Activated CD8-positive, alpha-beta T cell treated with anti-CD3 and anti-CD28 coated beads for 36 hours (primary cell): ENCODE measurements around the gene CHMP4A. TPM values are rescaled to one million over a fixed set of nuclear protein-coding genes. Genes with fewer than 3 reads are reported as not detected.

Source experiments
- ATAC-seq: fragments of 200-7000 bp; cut with Tn5 transposase; one replicate; pipeline ENCODE4 v1.10.0; 2021; ENCODE audit warnings: mild to moderate bottlenecking, moderate library complexity
- CTCF ChIA-PET: fragments of 350-600 bp; sonication (Branson Sonifier 250); formaldehyde crosslinking; loops from one replicate; lab custom pipeline; 2021; ENCODE audit warnings: antibody characterized with exemption; lab: Charles Lee
- POLR2A ChIA-PET: fragments of 350-600 bp; sonication (Branson Sonifier 250); formaldehyde crosslinking; loops from one replicate; lab custom pipeline; 2021; ENCODE audit warnings: antibody characterized with exemption; lab: Charles Lee
- DNase-seq: peaks from one replicate; pipeline ENCODE4 v3.0.0-alpha.2; 2020
- H3K27ac Mint-ChIP-seq: one replicate; pipeline ENCODE4 v1.8.0; 2021; ENCODE audit warnings: mild to moderate bottlenecking, mixed read lengths
- H3K27me3 Mint-ChIP-seq: one replicate; pipeline ENCODE4 v1.8.0; 2021; ENCODE audit warnings: mixed read lengths
- H3K36me3 Mint-ChIP-seq: one replicate; pipeline ENCODE4 v1.8.0; 2021; ENCODE audit warnings: low read depth, mixed read lengths
- H3K4me1 Mint-ChIP-seq: one replicate; pipeline ENCODE4 v1.8.0; 2021; ENCODE audit warnings: low read depth, mixed read lengths
- H3K4me3 Mint-ChIP-seq: one replicate; pipeline ENCODE4 v1.8.0; 2021; ENCODE audit warnings: mild to moderate bottlenecking, moderate library complexity, mixed read lengths
- H3K9me3 Mint-ChIP-seq: one replicate; pipeline ENCODE4 v1.8.0; 2021; ENCODE audit warnings: mixed read lengths
- intact Hi-C: fragments of 100-400 bp; cut with micrococcal nuclease; formaldehyde crosslinking; loops from one replicate; pipeline ENCODE4 v1.10.0; 2022
- total RNA-seq, 2 experiments: library from RNA; stranded (reverse); gene quantifications; one replicate each; pipeline ENCODE4 v1.2.3, GENCODE V29; 2021
- TF ChIP-seq, protein P1 (sequence below): fragments of 200-600 bp; IDR thresholded peaks from one replicate; pipeline ENCODE4 v1.8.0; 2022; ENCODE audit warnings: antibody characterized with exemption, mild to moderate bottlenecking

The CHMP4A gene
- total RNA-seq, 2 experiments from 2014 or later, result 55.6 to 61.8 TPM

DNA sequence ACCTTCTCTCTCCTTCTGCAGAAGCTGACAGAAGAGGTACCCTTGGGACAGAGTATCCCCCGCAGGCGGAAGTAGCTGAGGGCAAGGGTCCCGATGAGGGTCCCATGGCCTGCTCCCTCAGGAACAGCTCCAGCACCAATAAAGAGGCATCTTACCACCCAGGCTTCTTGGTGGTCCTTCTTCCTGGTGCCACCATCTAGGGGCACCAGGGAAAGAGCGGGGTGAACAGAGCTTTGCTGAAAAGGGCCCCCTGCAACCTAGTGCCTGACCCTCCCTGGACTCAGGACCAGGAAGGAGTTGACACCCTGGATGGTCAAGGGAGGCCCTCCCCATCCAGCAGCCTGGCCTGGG, 52.8 kb downstream of the CHMP4A start:
- H3K27ac Mint-ChIP-seq, result peak overlapping the region; percentile 99
- no peaks in the 10 kb centered on the region for H3K27me3 Mint-ChIP-seq
- POLR2A ChIA-PET, result interaction anchor here (0.5 to 7.3 kb wide), 22 partner anchors 12 to 269 kb away, joined by 3 to 178 read pairs (median 12); partner anchors contain the start of genes CBLN3, CHMP4A, DCAF11 and EMC9
- ATAC-seq (no peak), DNase-seq (no peak)
- CTCF ChIA-PET, result interaction anchor here (0.6 to 5.0 kb wide), 35 partner anchors 9 to 271 kb away, joined by 3 to 91 read pairs (median 6); partner anchors contain the start of genes CIDEB, DCAF11, DHRS1 and NOP9
- intact Hi-C loops, result no loop called here
- H3K4me1 Mint-ChIP-seq, result peaks cover 39% of the 10 kb centered on the region
- TF ChIP-seq, protein P1, sequence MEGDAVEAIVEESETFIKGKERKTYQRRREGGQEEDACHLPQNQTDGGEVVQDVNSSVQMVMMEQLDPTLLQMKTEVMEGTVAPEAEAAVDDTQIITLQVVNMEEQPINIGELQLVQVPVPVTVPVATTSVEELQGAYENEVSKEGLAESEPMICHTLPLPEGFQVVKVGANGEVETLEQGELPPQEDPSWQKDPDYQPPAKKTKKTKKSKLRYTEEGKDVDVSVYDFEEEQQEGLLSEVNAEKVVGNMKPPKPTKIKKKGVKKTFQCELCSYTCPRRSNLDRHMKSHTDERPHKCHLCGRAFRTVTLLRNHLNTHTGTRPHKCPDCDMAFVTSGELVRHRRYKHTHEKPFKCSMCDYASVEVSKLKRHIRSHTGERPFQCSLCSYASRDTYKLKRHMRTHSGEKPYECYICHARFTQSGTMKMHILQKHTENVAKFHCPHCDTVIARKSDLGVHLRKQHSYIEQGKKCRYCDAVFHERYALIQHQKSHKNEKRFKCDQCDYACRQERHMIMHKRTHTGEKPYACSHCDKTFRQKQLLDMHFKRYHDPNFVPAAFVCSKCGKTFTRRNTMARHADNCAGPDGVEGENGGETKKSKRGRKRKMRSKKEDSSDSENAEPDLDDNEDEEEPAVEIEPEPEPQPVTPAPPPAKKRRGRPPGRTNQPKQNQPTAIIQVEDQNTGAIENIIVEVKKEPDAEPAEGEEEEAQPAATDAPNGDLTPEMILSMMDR, result no peak
- peak overlapping the region; percentile 91 for H3K4me3 Mint-ChIP-seq
- peaks cover 67% of the 10 kb centered on the region for H3K36me3 Mint-ChIP-seq
- H3K9me3 Mint-ChIP-seq, result no peaks in the 10 kb centered on the region

DNA sequence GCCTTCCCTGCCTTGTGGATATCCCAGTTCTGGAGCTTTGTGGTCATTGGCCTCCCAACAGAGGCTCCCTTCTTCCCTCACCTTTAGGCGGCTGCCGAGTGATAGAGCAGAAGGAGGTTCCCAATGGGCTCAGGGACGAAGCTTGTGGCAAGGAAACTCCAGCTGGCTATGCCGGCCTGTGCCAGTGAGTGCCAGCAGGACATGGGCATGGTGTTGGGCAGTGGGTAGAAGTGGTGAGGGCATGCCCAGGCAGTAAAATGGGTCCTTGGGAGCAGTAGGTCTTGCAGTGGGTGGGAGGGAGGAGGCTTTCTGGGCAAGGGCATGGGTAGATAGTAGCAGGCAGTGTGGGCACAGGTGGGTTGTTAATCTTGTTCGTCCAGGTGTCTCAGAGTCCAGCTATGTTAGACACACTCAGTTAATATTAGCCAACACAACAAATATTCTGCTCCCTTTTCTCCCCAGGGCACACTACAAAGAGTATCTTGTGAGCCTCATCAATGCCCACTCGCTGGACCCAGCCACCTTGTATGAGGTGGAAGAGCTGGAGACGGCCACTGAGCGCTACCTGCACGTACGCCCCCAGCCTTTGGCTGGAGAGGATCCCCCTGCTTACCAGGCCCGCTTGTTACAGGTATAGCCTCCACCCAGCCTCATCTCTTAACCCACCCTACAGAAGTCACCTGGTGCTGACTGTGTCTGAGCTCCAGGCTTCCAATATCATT, 53.4 kb downstream of the CHMP4A start:
- Mint-ChIP-seq H3K4me3 (no peak overlapping the region), H3K27me3 (no peaks in the 10 kb centered on the region), H3K36me3 (peaks cover 67% of the 10 kb centered on the region), H3K4me1 (peaks cover 37% of the 10 kb centered on the region), H3K27ac (peak overlapping the region; percentile 99), H3K9me3 (no peaks in the 10 kb centered on the region)
- intact Hi-C loops, result no loop called here
- TF ChIP-seq, protein P1, result no peak
- ChIA-PET POLR2A (interaction anchor here (0.7 to 7.3 kb wide), 22 partner anchors 12 to 270 kb away, joined by 3 to 178 read pairs (median 12); partner anchors contain the start of genes CBLN3, CHMP4A, DCAF11 and EMC9), CTCF (interaction anchor here (0.9 to 5.0 kb wide), 23 partner anchors 10 to 148 kb away, joined by 3 to 91 read pairs (median 8); partner anchors contain the start of genes CIDEB, DCAF11, NRL and PCK2)
- ATAC-seq (no peak), DNase-seq (no peak)

Other genes starting within 250 kb of the CHMP4A start
- 10 to 100 TPM; 20.8 to 24.3 TPM for gene DHRS4L2, start 224.6 kb downstream of the CHMP4A start, total RNA-seq
- under 1 TPM; 0.63 to 0.83 TPM for gene CARMIL3, start 161.5 kb downstream of the CHMP4A start, total RNA-seq
- gene CPNE6, start 141.9 kb downstream of the CHMP4A start, total RNA-seq, result not detected
- 10 to 100 TPM; 90.3 to 93.1 TPM for gene PCK2, start 119.2 kb downstream of the CHMP4A start, total RNA-seq
- 10 to 100 TPM; 59.9 to 63.9 TPM for gene DCAF11, start 98.7 kb downstream of the CHMP4A start, total RNA-seq
- 1 to 10 TPM; 1.8 to 2.5 TPM for gene NRL, start 98.5 kb downstream of the CHMP4A start, total RNA-seq
- gene FITM1, start 82.8 kb downstream of the CHMP4A start, total RNA-seq, result under 1 TPM; 0.56 to 0.69 TPM
- 100 to 1,000 TPM; 451 to 460 TPM for gene PSME1, start 77.3 kb downstream of the CHMP4A start, total RNA-seq
- 10 to 100 TPM; 39.0 to 39.9 TPM for gene EMC9, start 71.9 kb downstream of the CHMP4A start, total RNA-seq
- 100 to 1,000 TPM; 440 TPM for gene PSME2, start 66.9 kb downstream of the CHMP4A start, total RNA-seq
- 10 to 100 TPM; 71.6 to 75.0 TPM for gene RNF31, start 66.0 kb downstream of the CHMP4A start, total RNA-seq
- gene IRF9, start 52.2 kb downstream of the CHMP4A start, total RNA-seq, result 100 to 1,000 TPM; 112 to 118 TPM
- gene REC8, start 41.4 kb downstream of the CHMP4A start, total RNA-seq, result 10 to 100 TPM; 25.0 to 32.9 TPM
- gene IPO4, start 24.7 kb downstream of the CHMP4A start, total RNA-seq, result 100 to 1,000 TPM in 1 of 2 experiments, 10 to 100 TPM in 1; 98.4 to 102 TPM
- gene TM9SF1, start 18.0 kb downstream of the CHMP4A start, total RNA-seq, result 10 to 100 TPM; 16.3 to 18.0 TPM
- gene TSSK4, start 7.8 kb downstream of the CHMP4A start, total RNA-seq, result under 1 TPM in 1 of 2 experiments, not detected in 1; 0.18 TPM
- 10 to 100 TPM; 11.2 to 11.3 TPM for gene MDP1, start 2.6 kb upstream of the CHMP4A start, total RNA-seq
- 100 to 1,000 TPM; 167 to 172 TPM for gene NEDD8, start 18.9 kb upstream of the CHMP4A start, total RNA-seq
- 10 to 100 TPM; 45.6 to 49.3 TPM for gene GMPR2, start 19.4 kb upstream of the CHMP4A start, total RNA-seq
- 10 to 100 TPM; 77.4 to 84.9 TPM for gene TINF2, start 29.1 kb upstream of the CHMP4A start, total RNA-seq
- gene TGM1, start 49.7 kb upstream of the CHMP4A start, total RNA-seq, result 1 to 10 TPM; 3.0 to 3.1 TPM
- gene RABGGTA, start 58.1 kb upstream of the CHMP4A start, total RNA-seq, result 10 to 100 TPM; 37.6 to 42.7 TPM
- gene DHRS1, start 86.3 kb upstream of the CHMP4A start, total RNA-seq, result 10 to 100 TPM; 11.9 to 13.6 TPM
- 10 to 100 TPM; 33.5 to 33.6 TPM for gene NOP9, start 86.4 kb upstream of the CHMP4A start, total RNA-seq
- 10 to 100 TPM; 12.1 to 13.6 TPM for gene CIDEB, start 94.5 kb upstream of the CHMP4A start, total RNA-seq
- gene LTB4R2, start 96.7 kb upstream of the CHMP4A start, total RNA-seq, result 10 to 100 TPM in 1 of 2 experiments, 1 to 10 TPM in 1; 9.6 to 12.0 TPM
- gene LTB4R, start 98.0 kb upstream of the CHMP4A start, total RNA-seq, result 10 to 100 TPM; 11.6 to 11.7 TPM
- gene ADCY4, start 121.6 kb upstream of the CHMP4A start, total RNA-seq, result 1 to 10 TPM; 1.3 to 1.5 TPM
- 1 to 10 TPM; 5.9 to 6.5 TPM for gene RIPK3, start 126.5 kb upstream of the CHMP4A start, total RNA-seq
- gene NFATC4, start 154.7 kb upstream of the CHMP4A start, total RNA-seq, result 1 to 10 TPM; 1.3 to 2.0 TPM
- under 1 TPM; 0.05 to 0.27 TPM for gene NYNRIN, start 185.5 kb upstream of the CHMP4A start, total RNA-seq
- gene CBLN3, start 216.2 kb upstream of the CHMP4A start, total RNA-seq, result 1 to 10 TPM; 2.9 TPM
- gene KHNYN, start 216.5 kb upstream of the CHMP4A start, total RNA-seq, result 10 to 100 TPM; 47.5 to 51.7 TPM
- 10 to 100 TPM; 43.6 to 55.5 TPM for gene SDR39U1, start 229.3 kb upstream of the CHMP4A start, total RNA-seq